Type B pancreatic cell (in vitro differentiated cells): Measurements from ENCODE around the gene WBP1L. TPM values are rescaled to one million over a fixed set of nuclear protein-coding genes. Genes with fewer than 3 reads are reported as not detected.

Source experiments
- DNase-seq: peaks from one replicate; pipeline ENCODE4 v3.0.0; 2021; ENCODE audit warnings: mixed read lengths; ENCODE audit not compliant: unreplicated experiment; ENCODE audit errors: extremely low spot score
- H3K27ac Mint-ChIP-seq: 2 replicates; pipeline ENCODE4 v1.8.0; 2021; ENCODE audit warnings: mild to moderate bottlenecking, mixed read lengths
- H3K27me3 Mint-ChIP-seq: 2 replicates; pipeline ENCODE4 v1.8.0; 2021; ENCODE audit warnings: mixed read lengths
- H3K36me3 Mint-ChIP-seq: 2 replicates; pipeline ENCODE4 v1.8.0; 2021; ENCODE audit warnings: mixed read lengths
- H3K4me1 Mint-ChIP-seq: one replicate; pipeline ENCODE4 v1.8.0; 2021; ENCODE audit warnings: mixed read lengths; ENCODE audit not compliant: unreplicated experiment
- H3K4me3 Mint-ChIP-seq: 2 replicates; pipeline ENCODE4 v1.8.0; 2021; ENCODE audit warnings: mild to moderate bottlenecking, mixed read lengths
- H3K9me3 Mint-ChIP-seq: 2 replicates; pipeline ENCODE4 v1.8.0; 2021; ENCODE audit warnings: mixed read lengths
- CTCF ChIP-seq: fragments of 200-600 bp; sonication (generic); conservative IDR thresholded peaks from 2 replicates; pipeline ENCODE4 v1.5.0; 2021; ENCODE audit warnings: antibody characterized with exemption, mild to moderate bottlenecking
- total RNA-seq: library from RNA; stranded (reverse); gene quantifications from 2 replicates; pipeline ENCODE4 v1.2.1, GENCODE V29; 2021; ENCODE audit warnings: low replicate concordance

Gene WBP1L
- total RNA-seq, 1 donor from 2014 or later: 40.3 TPM

DNA sequence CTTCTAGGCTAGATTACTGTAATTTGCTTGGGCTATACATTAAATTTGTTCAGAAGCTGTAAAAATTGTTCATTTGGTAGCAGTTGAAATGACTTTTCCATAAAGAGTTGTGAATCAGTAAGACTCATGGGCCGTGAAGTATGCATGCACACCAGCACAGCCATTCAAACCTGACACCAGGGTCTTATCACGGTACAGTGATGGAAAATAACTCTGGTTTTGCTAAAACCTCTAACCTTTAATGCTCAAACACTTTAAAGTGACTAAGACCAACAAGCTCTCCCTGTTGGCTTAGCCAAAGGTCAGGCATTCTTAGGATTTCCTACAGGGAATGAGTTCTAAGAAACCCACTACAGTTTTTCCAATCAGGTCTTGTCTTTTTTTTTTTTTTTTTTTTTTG is 41.0 kb upstream of the WBP1L start:
- no peak for TF ChIP-seq CTCF
- Mint-ChIP-seq H3K9me3 (no peaks in the 10 kb centered on the region), H3K36me3 (peaks cover 22% of the 10 kb centered on the region), H3K27ac (no peak overlapping the region), H3K4me1 (peaks cover 16% of the 10 kb centered on the region), H3K4me3 (no peak overlapping the region), H3K27me3 (no peaks in the 10 kb centered on the region)
- no peak for DNase-seq

DNA sequence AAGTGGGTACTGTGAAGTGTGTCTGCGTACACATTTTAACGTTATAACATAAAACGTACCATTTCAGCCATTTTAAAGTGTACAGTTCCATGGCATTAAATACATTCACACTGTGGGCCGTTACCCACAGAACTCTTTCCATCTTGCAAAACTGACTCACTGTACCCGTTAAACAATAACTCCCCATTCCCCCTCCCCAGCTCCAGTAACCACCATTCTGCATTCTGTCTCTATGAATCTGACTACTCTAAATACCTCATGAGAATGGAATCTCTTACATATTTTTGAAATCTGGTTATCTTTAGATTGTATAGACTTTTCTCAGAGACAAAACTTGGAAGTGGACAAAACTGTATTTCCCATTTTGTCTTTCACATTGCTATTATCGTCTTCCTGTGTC is 38.8 kb upstream of the WBP1L start:
- Mint-ChIP-seq H3K27me3 (no peaks in the 10 kb centered on the region), H3K4me3 (no peak overlapping the region), H3K4me1 (peaks cover 20% of the 10 kb centered on the region), H3K36me3 (peaks cover 7% of the 10 kb centered on the region), H3K9me3 (no peaks in the 10 kb centered on the region), H3K27ac (no peak overlapping the region)
- no peak for TF ChIP-seq CTCF
- no peak for DNase-seq

DNA sequence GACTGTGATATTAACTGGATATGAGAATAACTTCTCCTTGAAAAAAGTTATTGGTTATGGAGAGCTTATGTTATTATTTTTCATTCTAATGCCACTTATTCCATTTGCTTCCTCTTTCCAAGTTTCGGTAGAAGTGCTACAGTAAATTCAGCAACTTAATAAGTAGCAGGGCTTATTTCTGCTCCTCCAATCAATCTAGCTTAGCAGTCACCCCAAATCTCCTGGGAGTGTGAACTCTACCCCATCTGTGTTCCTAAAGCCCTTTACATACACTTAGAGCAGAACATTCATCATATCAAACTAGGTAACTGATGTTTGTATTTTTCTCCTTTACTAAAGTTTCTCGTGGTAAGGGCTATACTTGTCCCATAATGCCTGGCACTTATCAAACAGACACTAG is 38.2 kb upstream of the WBP1L start:
- TF ChIP-seq CTCF: no peak
- Mint-ChIP-seq H3K27ac (no peak overlapping the region), H3K4me3 (no peak overlapping the region), H3K36me3 (peaks cover 7% of the 10 kb centered on the region), H3K4me1 (peaks cover 24% of the 10 kb centered on the region), H3K27me3 (no peaks in the 10 kb centered on the region), H3K9me3 (no peaks in the 10 kb centered on the region)
- no peak for DNase-seq

DNA sequence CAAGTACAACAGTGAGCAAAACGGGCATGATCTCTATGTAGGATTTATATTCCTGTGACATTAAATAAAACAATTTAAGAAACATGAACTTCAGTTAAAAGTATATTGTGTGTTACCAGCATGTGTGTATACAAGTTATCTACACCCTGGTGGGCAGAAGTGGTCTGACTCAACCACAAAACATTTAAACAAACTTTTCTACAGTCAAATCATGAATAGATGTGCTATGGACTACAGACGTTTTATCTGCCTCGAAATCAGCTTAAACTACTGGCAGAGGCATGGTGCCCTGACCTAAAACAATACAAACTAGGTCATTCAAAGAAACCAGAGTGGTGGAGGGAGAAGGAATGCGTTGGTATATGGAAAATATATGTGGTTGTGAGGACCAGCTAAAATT is 33.1 kb upstream of the WBP1L start:
- no peak overlapping the region for H3K27ac Mint-ChIP-seq
- H3K36me3 Mint-ChIP-seq: no peaks in the 10 kb centered on the region
- H3K4me1 Mint-ChIP-seq: peaks cover 38% of the 10 kb centered on the region
- TF ChIP-seq CTCF: peak; percentile 50
- H3K9me3 Mint-ChIP-seq: no peaks in the 10 kb centered on the region
- peak; percentile 4 for DNase-seq
- peak overlapping the region; percentile 11 for H3K4me3 Mint-ChIP-seq
- H3K27me3 Mint-ChIP-seq: no peaks in the 10 kb centered on the region

DNA sequence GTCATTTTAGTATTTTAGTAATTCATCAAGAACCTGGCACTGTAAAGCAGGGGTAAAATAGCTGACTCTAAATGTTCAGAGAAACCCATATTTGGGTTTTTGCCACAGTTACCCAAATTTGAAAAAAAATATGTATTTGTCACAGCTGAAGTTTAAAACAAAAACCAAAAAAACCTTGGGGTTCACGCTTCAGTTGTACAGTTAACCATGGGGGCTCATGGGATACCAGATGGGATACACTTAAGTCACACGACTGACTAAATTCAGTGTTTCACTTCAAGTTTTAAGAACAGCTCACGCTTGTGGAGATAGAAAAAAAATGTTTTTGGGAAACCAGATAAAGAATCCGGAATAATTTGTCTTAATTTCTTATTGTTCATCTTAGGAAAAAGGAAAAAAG is 31.7 kb upstream of the WBP1L start:
- H3K27ac Mint-ChIP-seq: no peak overlapping the region
- H3K9me3 Mint-ChIP-seq: no peaks in the 10 kb centered on the region
- peaks cover 46% of the 10 kb centered on the region for H3K4me1 Mint-ChIP-seq
- no peaks in the 10 kb centered on the region for H3K27me3 Mint-ChIP-seq
- no peak for DNase-seq
- TF ChIP-seq CTCF: no peak
- peaks cover 4% of the 10 kb centered on the region for H3K36me3 Mint-ChIP-seq
- peak overlapping the region; percentile 41 for H3K4me3 Mint-ChIP-seq
